H9 (cell line): ENCODE results near the gene PIP4K2A. TPM values are rescaled to one million over a fixed set of nuclear protein-coding genes. Genes with fewer than 3 reads are reported as not detected.

ENCODE experiments used
- DNase-seq: peaks from one replicate; pipeline ENCODE4 v3.0.0-alpha.2; 2017
- H2AFZ ChIP-seq: one replicate; pipeline ENCODE4 v1.6.1; 2013; ENCODE audit warnings: mild to moderate bottlenecking, low read length, control low read depth, moderate library complexity
- H2AK5ac ChIP-seq: 2 replicates; pipeline ENCODE4 v1.6.1; 2013; ENCODE audit warnings: low read length, control low read depth, mixed read lengths; ENCODE audit not compliant: insufficient read length
- H2BK120ac ChIP-seq: one replicate; pipeline ENCODE4 v1.6.1; 2013; ENCODE audit warnings: low read depth, mild to moderate bottlenecking, low read length, control low read depth, inconsistent platforms; ENCODE audit not compliant: poor library complexity, severe bottlenecking
- H2BK12ac ChIP-seq: 2 replicates; pipeline ENCODE4 v1.6.1; 2013; ENCODE audit warnings: low read length, control low read depth, mixed read lengths, low read depth; ENCODE audit not compliant: insufficient read length
- H2BK15ac ChIP-seq: 2 replicates; pipeline ENCODE4 v1.6.1; 2013; ENCODE audit warnings: low read depth, low read length, control low read depth
- H2BK20ac ChIP-seq: one replicate; pipeline ENCODE4 v1.6.1; 2013; ENCODE audit warnings: low read depth, mild to moderate bottlenecking, low read length, control low read depth, inconsistent platforms; ENCODE audit not compliant: poor library complexity, severe bottlenecking
- H2BK5ac ChIP-seq: 2 replicates; pipeline ENCODE4 v1.6.1; 2013; ENCODE audit warnings: low read length, control low read depth, mixed read lengths; ENCODE audit not compliant: insufficient read length
- H3K14ac ChIP-seq: 2 replicates; pipeline ENCODE4 v1.6.1; 2013; ENCODE audit warnings: low read length, control low read depth; ENCODE audit not compliant: insufficient read depth
- H3K18ac ChIP-seq: 2 replicates; pipeline ENCODE4 v1.6.1; 2013; ENCODE audit warnings: low read depth, mild to moderate bottlenecking, mixed read lengths, low read length, control low read depth; ENCODE audit not compliant: insufficient read length
- H3K23ac ChIP-seq: 2 replicates; pipeline ENCODE4 v1.6.1; 2013; ENCODE audit warnings: low read length, control low read depth, mixed read lengths, low read depth; ENCODE audit not compliant: insufficient read length
- H3K23me2 ChIP-seq: 2 replicates; pipeline ENCODE4 v1.6.1; 2013; ENCODE audit warnings: low read depth, mild to moderate bottlenecking, mixed read lengths, low read length, control low read depth; ENCODE audit not compliant: insufficient read length, poor library complexity, severe bottlenecking
- H3K27ac ChIP-seq: 2 replicates; pipeline ENCODE4 v1.5.1; 2013; ENCODE audit warnings: low read length, control low read depth, mixed read lengths, low read depth; ENCODE audit not compliant: insufficient read length
- H3K27me3 ChIP-seq: 2 replicates; pipeline ENCODE4 v1.6.1; 2013; ENCODE audit warnings: low read length, control low read depth, inconsistent platforms; ENCODE audit not compliant: insufficient read depth
- H3K4ac ChIP-seq: 2 replicates; pipeline ENCODE4 v1.6.1; 2013; ENCODE audit warnings: low read depth, mild to moderate bottlenecking, control low read depth, inconsistent platforms, low read length, moderate library complexity
- H3K4me1 ChIP-seq: 2 replicates; pipeline ENCODE4 v1.6.1; 2013; ENCODE audit warnings: low read length, control low read depth, inconsistent platforms; ENCODE audit not compliant: insufficient read depth
- H3K4me2 ChIP-seq: 2 replicates; pipeline ENCODE4 v1.6.1; 2013; ENCODE audit warnings: low read length, control low read depth, mixed read lengths; ENCODE audit not compliant: insufficient read length, insufficient read depth
- H3K56ac ChIP-seq: 2 replicates; pipeline ENCODE4 v1.6.1; 2013; ENCODE audit warnings: low read depth, mild to moderate bottlenecking, mixed read lengths, low read length, control low read depth; ENCODE audit not compliant: insufficient read length
- H3K79me1 ChIP-seq: 2 replicates; pipeline ENCODE4 v1.6.1; 2013; ENCODE audit warnings: low read depth, mild to moderate bottlenecking, moderate library complexity, low read length, control low read depth, inconsistent platforms; ENCODE audit not compliant: insufficient read depth, poor library complexity, severe bottlenecking
- H3K79me2 ChIP-seq: 2 replicates; pipeline ENCODE4 v1.6.1; 2013; ENCODE audit warnings: low read length, control low read depth, inconsistent platforms; ENCODE audit not compliant: insufficient read depth
- H3K9ac ChIP-seq: 2 replicates; pipeline ENCODE4 v1.6.1; 2013; ENCODE audit warnings: low read length, control low read depth, mixed read lengths; ENCODE audit not compliant: insufficient read length; ENCODE audit errors: extremely low read depth
- H3K9me3 ChIP-seq: one replicate; pipeline ENCODE4 v1.6.1; 2013; ENCODE audit warnings: low read depth, low read length, inconsistent platforms; ENCODE audit not compliant: control insufficient read depth
- H3T11ph ChIP-seq: one replicate; pipeline ENCODE4 v1.6.1; 2013; ENCODE audit warnings: mild to moderate bottlenecking, low read length, control low read depth, inconsistent platforms
- H4K20me1 ChIP-seq: one replicate; pipeline ENCODE4 v1.6.1; 2013; ENCODE audit not compliant: control insufficient read depth, insufficient read length, insufficient read depth
- H4K5ac ChIP-seq: 2 replicates; pipeline ENCODE4 v1.6.1; 2013; ENCODE audit warnings: low read depth, mild to moderate bottlenecking, mixed read lengths, low read length, control low read depth; ENCODE audit not compliant: insufficient read length
- H4K8ac ChIP-seq: replicated peaks from 2 replicates; pipeline ENCODE4 v1.6.1; 2013; ENCODE audit warnings: low read length, control low read depth, mixed read lengths, low read depth; ENCODE audit not compliant: insufficient read length
- H4K91ac ChIP-seq: 2 replicates; pipeline ENCODE4 v1.6.1; 2013; ENCODE audit warnings: low read depth, mild to moderate bottlenecking, moderate library complexity, mixed read lengths, low read length, control low read depth; ENCODE audit not compliant: insufficient read length
- H3K27ac Mint-ChIP-seq, 3 experiments: 2 replicates in 2 of 3; 3 replicates in 1 of 3; pipeline ENCODE4 v1.8.0; 2020 to 2021; ENCODE audit warnings: mixed read lengths in 3 of 3, mild to moderate bottlenecking in 1 of 3, moderate library complexity in 1 of 3
- H3K27me3 Mint-ChIP-seq: 2 replicates; pipeline ENCODE4 v1.8.0; 2021; ENCODE audit warnings: low read depth, mild to moderate bottlenecking, moderate library complexity, mixed read lengths
- H3K36me3 Mint-ChIP-seq, 3 experiments: 2 replicates in 2 of 3; 3 replicates in 1 of 3; pipeline ENCODE4 v1.8.0; 2020 to 2021; ENCODE audit warnings: low read depth in 3 of 3, mixed read lengths in 3 of 3; ENCODE audit not compliant: insufficient read depth in 1 of 3
- H3K4me1 Mint-ChIP-seq, 2 experiments: 2 replicates each; pipeline ENCODE4 v1.8.0; 2020; ENCODE audit warnings: mixed read lengths in 2 of 2
- H3K4me3 Mint-ChIP-seq, 2 experiments: 2 replicates in 1 of 2; 3 replicates in 1 of 2; pipeline ENCODE4 v1.8.0; 2020 to 2021; ENCODE audit warnings: mild to moderate bottlenecking in 2 of 2, mixed read lengths in 2 of 2, moderate library complexity in 1 of 2
- H3K9me3 Mint-ChIP-seq, 2 experiments: 2 replicates in 1 of 2; 3 replicates in 1 of 2; pipeline ENCODE4 v1.8.0; 2020; ENCODE audit warnings: mild to moderate bottlenecking in 2 of 2, mixed read lengths in 2 of 2, moderate library complexity in 1 of 2
- WGBS: extraction: QIAGEN DNeasy Blood & Tissue Kit; methylation state at CpG from one replicate; pipeline ENCODE4 v1.1.7; 2013; ENCODE audit warnings: missing lambda C conversion rate, low lambda C conversion rate, mixed read lengths; ENCODE audit not compliant: insufficient read length; ENCODE audit errors: extremely low coverage; 5-methylcytosine and 5-hydroxymethylcytosine counted together
- total RNA-seq: library from RNA; stranded (reverse); gene quantifications from 2 replicates; pipeline ENCODE4 v1.2.1, GENCODE V29; 2021
- TF ChIP-seq, protein P1 (sequence below): fragments of 200-600 bp; sonication (generic); conservative IDR thresholded peaks from 3 replicates; pipeline ENCODE4 v1.8.0; 2021; ENCODE audit warnings: antibody characterized with exemption, mild to moderate bottlenecking

PIP4K2A gene
- total RNA-seq, 1 experiment from 2014 or later, result 33.6 TPM

GRCh38 chr10:22643116-22643515 is 71.3 kb downstream of the PIP4K2A start:
- Histone ChIP-seq H3K4me1 (peaks cover 3% of the 10 kb centered on the region; the same call in 1 of the 2 replicates), H3T11ph (no peak overlapping the region), H3K4ac (no peak overlapping the region), H2BK12ac (no peak overlapping the region), H2BK5ac (no peak overlapping the region), H3K23ac (no peak overlapping the region), H3K79me1 (peaks cover 3% of the 10 kb centered on the region), H2AFZ (no peak overlapping the region), H2BK120ac (no peak overlapping the region), H3K9me3 (no peaks in the 10 kb centered on the region), H3K27ac (no peak overlapping the region), H4K91ac (no peak overlapping the region), H3K79me2 (peaks cover 9% of the 10 kb centered on the region; the same call in 1 of the 2 replicates), H3K9ac (no peak overlapping the region), H3K14ac (no peak overlapping the region), H2BK15ac (no peak overlapping the region), H2BK20ac (no peak overlapping the region), H3K27me3 (no peaks in the 10 kb centered on the region), H3K23me2 (no peaks in the 10 kb centered on the region), H3K4me2 (no peak overlapping the region), H3K18ac (no peak overlapping the region), H3K56ac (no peak overlapping the region), H4K5ac (no peak overlapping the region), H4K8ac (no peak overlapping the region), H4K20me1 (no peaks in the 10 kb centered on the region), H2AK5ac (no peak overlapping the region)
- TF ChIP-seq, protein P1, sequence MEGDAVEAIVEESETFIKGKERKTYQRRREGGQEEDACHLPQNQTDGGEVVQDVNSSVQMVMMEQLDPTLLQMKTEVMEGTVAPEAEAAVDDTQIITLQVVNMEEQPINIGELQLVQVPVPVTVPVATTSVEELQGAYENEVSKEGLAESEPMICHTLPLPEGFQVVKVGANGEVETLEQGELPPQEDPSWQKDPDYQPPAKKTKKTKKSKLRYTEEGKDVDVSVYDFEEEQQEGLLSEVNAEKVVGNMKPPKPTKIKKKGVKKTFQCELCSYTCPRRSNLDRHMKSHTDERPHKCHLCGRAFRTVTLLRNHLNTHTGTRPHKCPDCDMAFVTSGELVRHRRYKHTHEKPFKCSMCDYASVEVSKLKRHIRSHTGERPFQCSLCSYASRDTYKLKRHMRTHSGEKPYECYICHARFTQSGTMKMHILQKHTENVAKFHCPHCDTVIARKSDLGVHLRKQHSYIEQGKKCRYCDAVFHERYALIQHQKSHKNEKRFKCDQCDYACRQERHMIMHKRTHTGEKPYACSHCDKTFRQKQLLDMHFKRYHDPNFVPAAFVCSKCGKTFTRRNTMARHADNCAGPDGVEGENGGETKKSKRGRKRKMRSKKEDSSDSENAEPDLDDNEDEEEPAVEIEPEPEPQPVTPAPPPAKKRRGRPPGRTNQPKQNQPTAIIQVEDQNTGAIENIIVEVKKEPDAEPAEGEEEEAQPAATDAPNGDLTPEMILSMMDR, result no peak
- Mint-ChIP-seq H3K27me3 (no peaks in the 10 kb centered on the region), H3K4me3 (no peak overlapping the region), H3K36me3 (peaks cover 0 to 11% (median 0%) of the 10 kb centered on the region in 3 experiments; a peak in 3 of 7 replicates), H3K4me1 (peaks cover 32% of the 10 kb centered on the region in 2 experiments), H3K9me3 (no peaks in the 10 kb centered on the region), H3K27ac (peak overlapping the region in 2 of 3 experiments; percentile 1 to 76; a peak in 2 of 7 replicates)
- no peak for DNase-seq
- no CpG with 5 or more reads among the region's 4 CpGs for WGBS
